ENCODE measurements around the gene PLXNA2.

DNA sequence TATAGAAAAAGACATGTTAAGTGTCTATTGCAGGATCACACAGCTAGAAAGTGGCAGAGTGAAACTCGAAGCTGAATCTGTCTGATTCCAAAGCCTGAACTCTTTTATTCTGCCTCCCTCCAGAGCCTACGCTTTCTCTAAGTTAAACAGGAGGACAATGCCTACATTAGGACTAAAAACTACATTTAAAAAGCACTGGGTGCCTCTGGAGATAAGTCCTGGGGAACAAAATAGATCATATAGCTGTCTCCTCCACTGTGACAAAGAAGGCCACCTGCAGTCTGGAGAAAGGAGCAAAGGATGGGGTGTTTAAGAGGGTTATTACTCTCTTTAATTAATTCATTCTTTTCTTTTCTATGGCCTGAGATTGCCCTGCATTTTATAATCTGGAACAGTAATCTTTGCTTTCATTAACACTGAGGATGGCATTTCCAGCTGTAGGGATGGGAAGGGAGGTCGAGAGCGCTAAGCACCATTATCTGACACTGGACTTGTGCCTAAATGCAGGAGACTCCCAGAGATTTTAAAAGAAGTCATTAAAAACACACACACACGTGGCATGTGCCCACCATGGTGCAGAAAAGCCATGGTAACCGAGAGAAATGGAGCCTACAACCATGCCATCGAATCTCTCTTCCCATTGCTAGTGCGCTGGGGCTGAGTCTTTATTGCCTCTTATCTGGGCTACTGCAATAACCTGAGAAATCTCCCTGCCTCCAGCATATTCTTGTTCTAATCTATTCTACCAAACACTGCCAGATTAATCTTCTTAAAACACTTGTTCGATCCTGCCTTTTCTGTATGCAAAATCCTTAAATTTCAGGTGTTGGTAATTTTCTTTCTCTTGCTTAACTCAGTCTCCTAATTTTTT is 92.2 kb downstream of the PLXNA2 start:
- TF ChIP-seq CTBP2 (IDR thresholded peaks at IDR 0.05; ENCODE audit: borderline replicate concordance, insufficient read depth, insufficient read length, low read length) (no peak), POLR2AphosphoS5 (IDR thresholded peaks at IDR 0.05; ENCODE audit: low read depth, low read length) (no peak), CHD2 (IDR thresholded peaks at IDR 0.05; ENCODE audit: low read length) (no peak), YY1 (IDR thresholded peaks at IDR 0.05; ENCODE audit: low read depth, low read length) (no peak), JUN (IDR thresholded peaks at IDR 0.05; ENCODE audit: low read depth, low read length) (no peak), KDM1A (IDR thresholded peaks at IDR 0.05; ENCODE audit: borderline replicate concordance, low read length) (no peak), CREB1 (IDR thresholded peaks at IDR 0.05) (no peak), TBP (IDR thresholded peaks at IDR 0.05; ENCODE audit: low read depth, low read length) (no peak), EGR1 (IDR thresholded peaks at IDR 0.05; ENCODE audit: borderline replicate concordance, low read depth, low read length) (no peak)
- TF ChIP-seq, protein P1, sequence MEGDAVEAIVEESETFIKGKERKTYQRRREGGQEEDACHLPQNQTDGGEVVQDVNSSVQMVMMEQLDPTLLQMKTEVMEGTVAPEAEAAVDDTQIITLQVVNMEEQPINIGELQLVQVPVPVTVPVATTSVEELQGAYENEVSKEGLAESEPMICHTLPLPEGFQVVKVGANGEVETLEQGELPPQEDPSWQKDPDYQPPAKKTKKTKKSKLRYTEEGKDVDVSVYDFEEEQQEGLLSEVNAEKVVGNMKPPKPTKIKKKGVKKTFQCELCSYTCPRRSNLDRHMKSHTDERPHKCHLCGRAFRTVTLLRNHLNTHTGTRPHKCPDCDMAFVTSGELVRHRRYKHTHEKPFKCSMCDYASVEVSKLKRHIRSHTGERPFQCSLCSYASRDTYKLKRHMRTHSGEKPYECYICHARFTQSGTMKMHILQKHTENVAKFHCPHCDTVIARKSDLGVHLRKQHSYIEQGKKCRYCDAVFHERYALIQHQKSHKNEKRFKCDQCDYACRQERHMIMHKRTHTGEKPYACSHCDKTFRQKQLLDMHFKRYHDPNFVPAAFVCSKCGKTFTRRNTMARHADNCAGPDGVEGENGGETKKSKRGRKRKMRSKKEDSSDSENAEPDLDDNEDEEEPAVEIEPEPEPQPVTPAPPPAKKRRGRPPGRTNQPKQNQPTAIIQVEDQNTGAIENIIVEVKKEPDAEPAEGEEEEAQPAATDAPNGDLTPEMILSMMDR (IDR thresholded peaks at IDR 0.05; ENCODE audit: control extremely low read depth in 1 of 3, insufficient read depth in 1 of 3, low read depth in 1 of 3, low read length in 3 of 3), result no peak
- TF ChIP-seq, protein P2, sequence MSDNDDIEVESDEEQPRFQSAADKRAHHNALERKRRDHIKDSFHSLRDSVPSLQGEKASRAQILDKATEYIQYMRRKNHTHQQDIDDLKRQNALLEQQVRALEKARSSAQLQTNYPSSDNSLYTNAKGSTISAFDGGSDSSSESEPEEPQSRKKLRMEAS (IDR thresholded peaks at IDR 0.05), result no peak
- TF ChIP-seq, protein P3, sequence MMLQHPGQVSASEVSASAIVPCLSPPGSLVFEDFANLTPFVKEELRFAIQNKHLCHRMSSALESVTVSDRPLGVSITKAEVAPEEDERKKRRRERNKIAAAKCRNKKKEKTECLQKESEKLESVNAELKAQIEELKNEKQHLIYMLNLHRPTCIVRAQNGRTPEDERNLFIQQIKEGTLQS (IDR thresholded peaks at IDR 0.05; ENCODE audit: insufficient read depth, low read depth, low read length), result no peak
